Vagina (tissue), 2 donors: ENCODE measurements around the gene WDR70. TPM values are rescaled to one million over a fixed set of nuclear protein-coding genes. Genes with fewer than 3 reads are reported as not detected.
"Not testable (repeated sequence)": the region's sequence is repeated elsewhere in the genome, so short reads cannot be mapped to it uniquely, and the experiment has no call there.

Experiments
- DNase-seq, 2 donors: peaks; one replicate each; pipeline ENCODE4 v3.0.0-alpha.2; 2017; ENCODE audit errors: extremely low spot score in 2 of 2
- H3K27ac ChIP-seq: fragments of 200-600 bp; sonication (generic); one replicate; pipeline ENCODE4 v1.5.1; 2019
- H3K27me3 ChIP-seq: fragments of 200-600 bp; sonication (generic); one replicate; pipeline ENCODE4 v1.5.1; 2019
- H3K36me3 ChIP-seq, 2 donors: fragments of 200-600 bp; sonication (generic); one replicate each; pipeline ENCODE4 v1.5.1; 2017 to 2019
- H3K4me1 ChIP-seq: fragments of 200-600 bp; sonication (generic); one replicate; pipeline ENCODE4 v1.5.1; 2019
- H3K4me3 ChIP-seq, 2 donors: fragments of 200-600 bp; sonication (generic); 1 replicate in 1 of 2; 2 replicates in 1 of 2; pipeline ENCODE4 v1.5.1; 2016 to 2019
- H3K9me3 ChIP-seq: fragments of 200-600 bp; sonication (generic); one replicate; pipeline ENCODE4 v1.5.1; 2019
- CTCF ChIP-seq, 3 experiments: fragments of 450-650 bp in 2 of 3; fragments of 200-600 bp in 1 of 3; sonication (generic) in 1 of 3; IDR thresholded peaks; one replicate each; pipeline ENCODE4 v1.5.1; 2017 to 2019; ENCODE audit warnings: antibody characterized with exemption in 3 of 3, mild to moderate bottlenecking in 2 of 3, moderate library complexity in 2 of 3
- POLR2A ChIP-seq, 2 donors: fragments of 450-650 bp; IDR thresholded peaks; one replicate each; pipeline ENCODE4 v1.6.1; 2017; ENCODE audit warnings: antibody characterized with exemption in 2 of 2, mild to moderate bottlenecking in 2 of 2, moderate library complexity in 2 of 2
- POLR2AphosphoS5 ChIP-seq, 2 donors: sonication (generic); formaldehyde crosslinking; IDR thresholded peaks; one replicate each; pipeline ENCODE4 v1.9.0; 2017; ENCODE audit warnings: antibody characterized with exemption in 2 of 2, mild to moderate bottlenecking in 2 of 2, low read depth in 1 of 2; ENCODE audit not compliant: insufficient read depth in 1 of 2
- intact Hi-C: fragments of 100-400 bp; cut with DNase I; formaldehyde crosslinking; loops from one replicate; pipeline ENCODE4 v1.15.1; 2023
- total RNA-seq: library from RNA; depleted of rRNA; stranded (reverse); fragments of >200 nt; gene quantifications from one replicate; pipeline ENCODE4 v1.2.3, GENCODE V29; 2016

Gene WDR70
- total RNA-seq, 1 donor from 2014 or later, result 31.4 TPM

GRCh38 chr5:37685211-37685610, 306.1 kb downstream of the WDR70 start:
- H3K27ac ChIP-seq, result no peak overlapping the region
- H3K4me3 ChIP-seq, result no peak overlapping the region
- H3K4me1 ChIP-seq, result no peaks in the 10 kb centered on the region
- no peak for DNase-seq
- H3K9me3 ChIP-seq, result no peaks in the 10 kb centered on the region
- H3K27me3 ChIP-seq, result no peaks in the 10 kb centered on the region
- H3K36me3 ChIP-seq, result no peaks in the 10 kb centered on the region
- intact Hi-C loops, result no loop called here
- TF ChIP-seq POLR2AphosphoS5 (IDR thresholded peaks at IDR 0.05; ENCODE audit: insufficient read depth in 1 of 2, low read depth in 1 of 2) (no peak), POLR2A (IDR thresholded peaks at IDR 0.05) (no peak), CTCF (IDR thresholded peaks at IDR 0.05) (no peak)

- Histone ChIP-seq H3K36me3 (no peaks in the 10 kb centered on the region), H3K4me1 (no peaks in the 10 kb centered on the region), H3K4me3 (no peak overlapping the region), H3K27ac (no peak overlapping the region), H3K27me3 (no peaks in the 10 kb centered on the region), H3K9me3 (no peaks in the 10 kb centered on the region)
- intact Hi-C loops, result no loop called here
- TF ChIP-seq POLR2A (IDR thresholded peaks at IDR 0.05) (no peak), POLR2AphosphoS5 (IDR thresholded peaks at IDR 0.05; ENCODE audit: insufficient read depth in 1 of 2, low read depth in 1 of 2) (no peak), CTCF (IDR thresholded peaks at IDR 0.05) (no peak)
- no peak for DNase-seq
These were observed 306.7 kb downstream of the WDR70 start for GRCh38 chr5:37685816-37686215.

GRCh38 chr5:37688925-37689324, 309.8 kb downstream of the WDR70 start:
- DNase-seq, H3K4me3 ChIP-seq, H3K27ac ChIP-seq, intact Hi-C loops, H3K36me3 ChIP-seq, H3K4me1 ChIP-seq, H3K27me3 ChIP-seq, H3K9me3 ChIP-seq: not testable (repeated sequence)

GRCh38 chr5:37694333-37694732, 315.2 kb downstream of the WDR70 start:
- H3K27me3 ChIP-seq, H3K27ac ChIP-seq, H3K9me3 ChIP-seq, DNase-seq, H3K4me1 ChIP-seq, H3K4me3 ChIP-seq, intact Hi-C loops, H3K36me3 ChIP-seq: not testable (repeated sequence)

- DNase-seq, result no peak
- no peak overlapping the region for H3K4me3 ChIP-seq
- intact Hi-C loops, result no loop called here
- no peaks in the 10 kb centered on the region for H3K36me3 ChIP-seq
- no peaks in the 10 kb centered on the region for H3K4me1 ChIP-seq
- no peak overlapping the region for H3K27ac ChIP-seq
- no peaks in the 10 kb centered on the region for H3K27me3 ChIP-seq
- no peak for TF ChIP-seq POLR2A (IDR thresholded peaks at IDR 0.05)
- TF ChIP-seq CTCF (IDR thresholded peaks at IDR 0.05), result no peak
- no peak for TF ChIP-seq POLR2AphosphoS5 (IDR thresholded peaks at IDR 0.05; ENCODE audit: insufficient read depth in 1 of 2, low read depth in 1 of 2)
- H3K9me3 ChIP-seq, result no peaks in the 10 kb centered on the region
These were observed 315.7 kb downstream of the WDR70 start for GRCh38 chr5:37694867-37695266.

- no peaks in the 10 kb centered on the region for H3K36me3 ChIP-seq
- H3K9me3 ChIP-seq, result no peaks in the 10 kb centered on the region
- H3K4me3 ChIP-seq, result no peak overlapping the region
- intact Hi-C loops, result no loop called here
- H3K27me3 ChIP-seq, result no peaks in the 10 kb centered on the region
- H3K27ac ChIP-seq, result no peak overlapping the region
- TF ChIP-seq POLR2AphosphoS5 (IDR thresholded peaks at IDR 0.05; ENCODE audit: insufficient read depth in 1 of 2, low read depth in 1 of 2) (no peak), CTCF (IDR thresholded peaks at IDR 0.05) (no peak), POLR2A (IDR thresholded peaks at IDR 0.05) (no peak)
- DNase-seq, result no peak
- no peaks in the 10 kb centered on the region for H3K4me1 ChIP-seq
These were observed 316.5 kb downstream of the WDR70 start for GRCh38 chr5:37695647-37696046.
